HS-5 (cell line): ENCODE measurements around the gene RRP1.
"Not testable (repeated sequence)": the region's sequence is repeated elsewhere in the genome, so short reads cannot be mapped to it uniquely, and the experiment has no call there.

Experiments used
- DNase-seq: peaks from one replicate; pipeline ENCODE4 v3.0.0-alpha.2; 2012; ENCODE audit warnings: low read depth

RRP1 gene

DNA sequence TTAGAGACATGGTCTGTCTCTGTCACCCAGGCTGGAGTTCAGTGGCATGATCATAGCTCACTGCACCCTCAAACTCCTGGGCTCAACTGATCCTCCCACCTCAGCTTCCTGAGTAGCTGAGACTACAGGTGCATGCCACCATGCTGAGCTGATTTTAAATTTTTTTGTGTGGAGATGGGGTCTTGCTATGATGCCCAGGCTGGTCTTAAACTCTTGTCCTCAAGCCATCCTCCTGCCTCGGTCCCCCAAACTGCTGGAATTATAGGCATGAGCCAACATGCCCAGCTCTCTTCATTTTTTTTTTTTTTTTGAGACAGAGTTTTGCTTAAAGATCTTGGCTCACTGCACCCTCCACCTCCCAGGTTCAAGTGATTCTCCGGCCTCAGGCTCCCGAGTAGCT is 50.9 kb downstream of the RRP1 start:
- DNase-seq: no peak

DNA sequence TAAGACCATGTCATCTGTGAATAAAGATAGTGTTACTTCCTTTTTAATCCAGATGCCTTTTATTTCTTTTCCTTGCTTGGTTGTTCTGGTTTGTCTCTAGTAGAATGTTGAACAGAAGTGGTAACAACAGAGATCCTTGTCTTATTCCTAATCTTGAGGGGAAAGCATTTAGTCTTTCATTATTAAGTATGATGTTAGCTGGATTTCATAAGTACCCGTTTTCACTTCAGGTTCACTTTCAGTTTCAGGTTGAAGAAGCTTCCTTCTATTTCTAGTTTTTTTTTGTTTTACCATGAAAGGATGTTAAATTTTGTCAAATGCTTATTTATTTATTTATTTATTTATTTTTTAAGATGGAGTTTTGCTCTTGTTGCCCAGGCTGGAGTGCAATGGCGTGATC is 53.4 kb downstream of the RRP1 start:
- DNase-seq: no peak

DNA sequence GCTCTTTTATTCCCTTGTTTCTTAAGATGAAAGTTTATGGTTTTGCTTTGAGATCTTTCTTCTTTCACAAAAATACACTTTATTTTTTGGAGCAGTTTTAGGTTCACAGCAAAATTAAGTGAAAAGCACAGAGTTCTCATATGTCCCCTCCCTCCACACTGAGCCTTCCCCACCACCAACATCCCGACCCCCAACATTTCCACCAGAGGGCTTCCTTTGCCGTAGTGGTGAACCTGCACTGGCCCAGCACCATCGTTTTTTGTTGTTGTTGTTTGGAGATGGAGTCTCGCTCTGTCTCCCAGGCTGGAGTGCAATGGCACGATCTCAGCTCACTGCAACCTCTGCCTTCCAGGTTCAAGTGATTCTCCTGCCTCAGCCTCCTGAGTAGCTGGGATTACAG is 55.5 kb downstream of the RRP1 start:
- not testable (repeated sequence) for DNase-seq

DNA sequence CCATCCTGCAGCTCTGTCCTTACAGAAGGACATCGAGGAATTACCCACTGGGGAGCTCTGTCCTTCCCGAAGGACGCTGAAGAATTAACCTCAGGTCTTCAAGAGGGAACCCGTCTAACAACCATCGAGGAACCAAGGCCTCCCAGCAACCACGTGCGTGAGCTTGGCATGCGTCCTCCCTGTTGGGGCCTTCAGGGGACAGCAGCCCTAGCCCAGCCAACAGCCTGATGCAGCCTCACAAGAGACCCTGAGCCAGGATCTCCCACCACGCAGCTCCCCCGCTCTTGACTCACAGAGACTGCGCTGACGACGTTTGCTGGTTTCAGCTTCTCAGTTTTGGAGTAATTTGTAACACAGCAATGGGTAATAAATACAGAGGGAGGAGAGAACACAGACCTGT is 56.0 kb downstream of the RRP1 start:
- no peak for DNase-seq

DNA sequence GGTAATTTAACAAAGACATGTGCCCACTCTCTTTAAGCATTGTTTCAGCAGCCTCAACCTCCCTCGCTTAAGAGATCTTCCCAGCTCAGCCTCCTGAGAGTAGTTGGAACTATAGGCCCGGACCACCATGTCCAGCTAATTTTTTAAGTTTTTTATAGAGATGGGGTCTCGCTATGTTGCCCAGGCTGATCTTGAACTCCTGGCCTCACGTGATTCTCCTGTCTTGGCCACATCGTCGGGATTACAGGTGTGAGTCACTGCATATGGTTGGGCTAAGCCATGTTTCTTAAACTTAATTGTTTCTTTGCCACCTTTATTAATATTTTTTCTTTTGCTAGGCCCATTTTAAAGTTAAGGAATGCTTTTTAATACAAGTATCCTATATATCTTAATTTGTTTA is 57.1 kb downstream of the RRP1 start:
- DNase-seq: no peak

DNA sequence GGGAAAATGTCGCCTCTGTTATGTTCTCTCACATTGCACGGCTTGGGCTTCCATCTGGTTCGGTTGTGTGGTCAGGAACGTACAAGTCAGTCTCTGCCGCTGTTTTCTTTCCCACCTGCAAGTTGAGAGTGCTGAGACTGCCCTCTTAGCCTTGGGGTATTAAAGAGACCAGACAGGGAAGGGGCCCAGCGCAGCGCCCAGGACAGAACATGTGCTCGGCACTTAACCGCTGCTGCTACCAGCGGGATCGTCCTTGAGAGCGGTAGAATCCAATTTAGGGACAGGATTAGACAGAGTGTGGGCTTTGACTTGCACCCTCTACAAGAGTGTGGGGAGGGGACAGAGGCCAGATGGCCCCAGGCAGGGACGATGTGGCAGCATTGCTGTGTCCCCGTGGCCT is 57.9 kb downstream of the RRP1 start:
- DNase-seq: no peak

DNA sequence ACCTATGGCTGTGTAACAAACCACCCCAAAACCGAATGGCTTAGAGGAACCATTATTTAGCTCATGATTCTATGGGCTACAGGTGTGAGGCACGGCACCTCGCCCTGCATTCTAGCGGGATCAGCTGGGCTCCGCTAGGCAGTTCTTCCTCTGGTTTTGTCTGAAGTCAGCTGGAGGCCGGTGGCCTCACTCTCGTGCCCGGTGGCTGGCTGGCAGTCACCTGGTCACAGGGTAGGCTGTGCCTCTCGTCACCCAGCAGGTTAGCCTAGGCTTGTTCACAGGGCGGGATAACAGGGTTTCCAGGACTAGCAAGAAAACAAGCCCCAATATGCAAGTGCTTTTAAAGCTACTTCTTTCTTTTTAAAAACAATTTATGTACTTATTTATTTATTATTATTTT is 59.4 kb downstream of the RRP1 start:
- DNase-seq: no peak

DNA sequence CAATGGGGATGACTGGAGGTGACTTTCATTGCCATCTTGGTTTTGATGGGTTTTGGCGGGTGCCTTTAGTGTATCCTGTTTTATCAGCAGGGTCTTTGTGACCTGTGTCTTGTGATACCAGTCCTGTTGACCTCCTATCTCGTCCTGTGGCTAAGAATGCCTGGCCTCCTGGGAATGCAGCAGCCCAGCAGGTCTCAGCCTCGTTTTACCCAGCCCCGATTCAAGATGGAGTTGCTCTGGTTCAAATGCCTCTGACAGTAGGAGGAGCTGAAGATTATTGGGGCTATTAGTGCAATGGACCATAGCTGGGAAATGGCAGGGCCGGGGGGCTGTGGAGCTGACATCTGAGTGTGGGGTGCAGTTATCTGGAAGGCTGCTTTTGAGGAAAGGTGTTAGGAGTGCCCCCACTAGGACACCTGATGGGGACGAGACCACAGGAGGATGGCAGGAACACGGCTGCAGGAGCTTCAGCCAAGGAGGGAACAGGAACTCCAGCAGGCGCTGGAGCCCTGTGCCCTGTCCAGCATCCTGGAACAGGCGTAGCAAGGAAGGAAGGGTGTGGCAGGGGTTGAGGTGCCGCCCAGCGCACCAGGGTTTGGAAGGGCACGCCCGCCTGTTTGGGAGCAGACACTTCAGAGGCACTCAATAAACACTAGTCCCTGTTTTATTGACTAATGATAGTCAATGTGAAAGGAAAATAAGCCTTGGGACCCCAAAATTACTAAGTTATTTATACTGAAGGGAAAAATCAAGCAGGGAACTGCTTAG is 60.3 kb downstream of the RRP1 start:
- DNase-seq: no peak

DNA sequence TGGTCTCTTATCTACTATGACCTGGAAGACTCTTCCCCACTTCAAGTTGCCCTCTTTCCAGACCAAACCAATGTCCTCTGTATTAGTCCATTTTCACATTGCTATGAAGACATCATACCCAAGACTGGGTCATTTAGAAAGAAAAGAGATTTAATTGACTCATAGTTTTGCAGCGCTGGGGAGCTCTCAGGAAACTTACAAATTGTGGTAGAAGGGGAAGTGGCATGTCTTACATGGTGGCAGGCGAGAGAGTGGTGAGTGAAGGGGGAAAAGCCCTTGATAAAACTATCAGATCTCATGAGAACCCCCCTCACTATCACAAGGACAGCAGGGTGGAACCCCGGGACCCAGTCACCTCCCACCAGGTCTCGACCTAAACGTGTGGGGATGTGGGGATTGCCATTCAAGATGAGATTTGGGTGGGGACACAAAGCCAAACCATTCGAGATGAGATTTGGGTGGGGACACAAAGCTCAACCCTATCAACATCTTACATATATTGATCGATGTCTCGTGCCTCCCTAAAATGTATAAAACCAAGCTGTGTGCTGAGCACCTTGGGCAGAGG is 61.4 kb downstream of the RRP1 start:
- no peak for DNase-seq

DNA sequence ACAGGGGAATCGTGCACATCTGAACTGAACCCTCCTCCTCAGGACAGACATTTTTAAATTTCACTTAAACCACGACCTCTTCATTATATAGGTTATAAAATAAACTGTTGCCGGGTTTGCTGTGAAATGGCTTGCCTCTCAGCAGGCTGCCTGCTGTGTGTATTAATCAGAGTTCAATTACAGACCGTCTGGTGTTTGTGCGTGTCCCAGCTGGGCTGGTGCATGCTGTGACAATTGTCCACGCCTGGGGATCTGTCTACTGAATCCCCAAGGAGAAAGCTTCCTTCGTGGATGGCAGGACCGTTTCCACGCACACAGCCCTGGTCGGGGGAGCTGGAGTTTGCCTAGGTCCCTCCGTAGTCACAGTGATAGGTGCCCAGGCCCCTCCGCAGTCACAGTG is 62.2 kb downstream of the RRP1 start:
- DNase-seq: no peak

DNA sequence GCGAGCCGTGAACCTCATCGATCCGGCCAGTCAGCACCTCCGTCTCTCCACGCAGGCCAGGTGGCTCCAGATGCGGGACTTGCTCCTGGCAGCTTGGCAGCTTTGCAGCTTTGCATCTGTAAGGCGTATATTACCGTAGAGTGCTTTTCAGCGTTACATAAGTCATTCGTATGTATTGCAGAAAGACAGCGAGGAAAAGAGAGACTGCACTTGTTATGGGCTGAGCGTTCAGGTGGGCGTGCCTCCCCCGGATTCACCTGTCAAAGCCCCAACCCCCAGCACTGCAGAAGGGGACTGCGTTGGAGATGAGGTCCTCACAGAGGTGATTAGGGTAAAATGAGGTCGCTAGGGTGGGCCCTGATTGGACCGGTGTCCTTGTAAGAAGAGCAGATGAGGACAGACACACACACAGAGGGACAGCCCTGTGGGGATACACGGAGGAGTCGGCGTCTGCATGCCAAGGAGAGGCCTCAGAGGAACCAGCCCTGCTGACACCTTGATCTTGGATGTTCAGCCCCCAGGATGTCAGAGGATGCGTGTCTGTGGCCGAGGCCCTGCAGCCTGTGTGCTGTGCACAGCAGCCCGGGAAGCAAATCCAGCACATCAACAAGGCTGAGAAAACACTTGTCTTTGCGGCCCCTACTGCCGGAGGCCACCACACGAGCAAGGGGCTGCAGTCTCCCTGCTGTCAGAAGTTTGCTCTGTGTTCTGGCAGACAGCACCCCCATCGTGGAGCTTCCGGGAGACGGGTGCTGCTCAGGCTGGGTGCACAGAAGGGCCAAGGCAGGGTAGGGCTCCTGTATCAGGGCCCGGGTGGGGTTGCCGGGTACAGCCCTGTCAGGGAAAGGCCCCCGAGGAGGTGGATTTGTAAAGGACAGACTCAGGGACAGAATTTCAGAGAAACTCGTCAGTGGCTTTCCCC is 64.7 kb downstream of the RRP1 start:
- no peak for DNase-seq
